GM21723 (cell line): ENCODE data around the gene TSHR.
A peak's percentile ranks its signal among the peaks of the same experiment; 100 is the strongest.
"Not testable (repeated sequence)": the region's sequence is repeated elsewhere in the genome, so short reads cannot be mapped to it uniquely, and the experiment has no call there.

Experiments used
- ATAC-seq: cut with Tn5 transposase; IDR thresholded peaks from one replicate; pipeline ENCODE4 v1.9.1; 2021; ENCODE audit warnings: mild to moderate bottlenecking, moderate library complexity; ENCODE audit not compliant: unreplicated experiment

TSHR gene

DNA sequence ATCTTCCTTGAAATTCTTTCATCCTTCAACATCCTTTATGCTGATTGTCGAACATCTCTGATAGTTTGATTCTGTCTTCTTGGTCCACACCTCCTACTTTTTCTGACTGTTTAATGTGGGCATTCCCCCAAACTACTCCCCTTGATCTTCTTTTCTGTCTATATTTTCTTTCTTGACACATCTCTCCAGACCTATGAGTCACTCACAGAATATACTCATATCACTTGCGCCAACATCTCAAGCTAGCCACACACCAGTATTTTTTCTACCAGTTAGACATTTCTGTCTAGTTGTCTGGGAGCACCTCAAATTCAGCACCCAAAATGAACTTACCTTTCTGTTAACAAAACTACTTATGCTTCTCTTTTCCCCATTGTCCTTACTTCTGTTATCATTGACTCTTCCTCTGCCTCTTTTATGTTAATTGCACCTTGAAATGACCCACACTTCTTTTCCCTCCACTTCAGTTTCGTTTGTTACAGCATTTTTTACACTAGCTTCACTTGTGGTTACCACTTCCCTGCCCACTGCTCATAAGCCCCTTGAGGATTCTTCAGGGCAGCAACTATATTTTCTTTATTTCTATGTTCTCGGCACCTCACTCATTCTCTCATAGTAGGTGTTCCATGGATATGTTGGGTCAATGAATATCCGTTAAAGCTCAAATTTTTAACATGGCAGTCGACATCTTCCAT lies 33.5 kb downstream of the TSHR start:
- ATAC-seq = no peak

GRCh38 chr14:80992580-80992979 lies 37.2 kb downstream of the TSHR start:
- ATAC-seq = no peak

DNA sequence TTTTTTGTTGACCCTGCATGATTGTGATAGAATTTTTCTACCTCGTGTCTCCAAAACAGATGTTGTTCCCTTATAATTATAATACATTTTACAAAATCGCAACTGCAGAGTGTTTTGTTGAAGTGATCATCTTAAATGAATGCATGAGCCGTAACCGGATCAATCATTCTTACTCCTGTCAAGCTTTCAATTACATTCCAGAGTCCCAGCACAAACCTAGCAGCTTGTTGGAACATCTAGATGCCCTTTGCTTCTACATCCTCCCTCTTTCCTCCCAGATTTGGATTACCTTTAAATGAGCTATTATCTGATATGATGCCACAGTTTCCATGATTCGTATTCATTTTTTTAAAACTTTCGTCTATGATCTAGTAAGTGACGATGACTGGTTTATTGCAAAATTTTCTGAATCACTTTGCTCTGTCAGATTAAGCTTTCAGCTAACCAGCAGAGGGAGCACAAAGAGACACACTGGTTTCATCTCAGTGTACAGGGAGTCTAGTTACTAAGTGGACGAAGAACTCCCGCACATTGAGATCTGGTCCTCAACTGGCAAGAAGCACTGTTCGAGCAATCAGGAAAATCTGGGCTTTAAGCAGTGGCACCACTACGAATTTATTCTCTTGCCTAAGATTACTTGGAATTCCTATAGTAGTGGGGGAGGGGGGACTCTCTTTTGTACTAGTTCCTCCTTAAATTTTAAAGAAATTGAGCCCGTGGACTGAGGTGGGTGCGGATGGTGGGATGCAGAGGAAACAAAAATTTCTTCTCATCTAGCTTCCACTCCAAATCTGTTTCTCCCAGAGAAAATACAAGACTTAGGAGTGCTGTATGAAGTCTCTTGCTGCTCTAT lies 40.9 kb downstream of the TSHR start:
- peak; percentile 86 for ATAC-seq

GRCh38 chr14:81001447-81001846 lies 46.0 kb downstream of the TSHR start:
- no peak for ATAC-seq

- ATAC-seq = no peak
Observed at GRCh38 chr14:81004575-81004974, 49.2 kb downstream of the TSHR start.

GRCh38 chr14:81005540-81006228 lies 50.3 kb downstream of the TSHR start:
- ATAC-seq = no peak

DNA sequence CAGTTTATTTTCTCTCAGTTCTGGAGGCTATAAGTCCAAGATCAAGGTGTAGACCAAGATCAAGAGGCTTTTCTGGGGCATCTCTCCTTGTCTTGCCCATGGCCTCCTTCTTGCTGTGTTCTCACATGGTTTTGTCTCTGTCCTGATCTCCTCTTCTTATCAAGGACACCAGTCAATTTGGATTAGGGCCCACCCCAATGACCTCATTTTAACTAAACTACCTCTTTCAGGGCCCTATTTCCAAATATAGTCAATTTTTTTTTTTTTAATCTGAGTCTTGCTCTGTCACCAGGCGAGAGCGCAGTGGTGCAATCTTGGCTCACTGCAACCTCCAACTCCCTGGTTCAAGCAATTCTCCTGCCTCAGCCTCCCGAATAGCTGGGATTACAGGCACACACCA lies 50.8 kb downstream of the TSHR start:
- ATAC-seq = no peak

DNA sequence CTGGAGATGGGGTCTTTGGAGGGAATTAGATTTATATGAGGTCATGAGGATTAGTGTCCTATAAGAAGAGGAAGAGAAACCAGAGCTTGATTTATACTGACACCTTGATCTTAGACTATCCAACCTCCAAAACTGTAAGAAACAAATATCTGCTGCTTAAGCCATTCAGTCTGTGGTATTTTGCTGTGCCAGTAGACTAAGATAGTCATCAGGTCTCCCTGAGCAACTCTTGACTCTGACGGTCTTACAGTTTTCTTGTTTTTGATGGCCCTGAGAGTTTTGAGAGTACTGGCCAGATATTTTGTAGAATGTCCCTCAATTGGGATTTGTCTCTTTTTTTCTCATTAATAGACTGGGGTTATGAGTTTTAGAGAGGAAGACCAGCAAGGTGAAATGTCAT lies 51.7 kb downstream of the TSHR start:
- ATAC-seq = no peak

- no peak for ATAC-seq
Observed at GRCh38 chr14:81009346-81009745, 53.9 kb downstream of the TSHR start.

DNA sequence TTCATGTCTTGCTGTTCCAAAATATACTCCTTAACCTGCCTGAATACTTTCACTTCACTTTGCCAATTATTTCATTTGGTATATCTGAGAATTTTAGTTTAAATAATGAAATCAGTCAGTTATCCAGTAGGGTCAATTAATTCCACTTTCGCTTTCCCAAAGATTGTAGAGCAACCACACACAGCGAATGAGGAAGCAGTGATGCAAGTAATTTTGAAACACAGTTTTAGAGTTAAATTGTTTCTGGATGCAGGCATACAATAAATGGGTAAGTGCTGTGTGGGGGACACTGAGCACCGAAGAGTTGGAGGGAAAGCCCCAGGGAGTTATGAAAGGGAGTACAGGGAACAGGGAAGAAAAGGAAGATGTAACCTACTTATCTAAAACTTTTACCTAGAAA lies 62.8 kb downstream of the TSHR start:
- ATAC-seq = no peak

DNA sequence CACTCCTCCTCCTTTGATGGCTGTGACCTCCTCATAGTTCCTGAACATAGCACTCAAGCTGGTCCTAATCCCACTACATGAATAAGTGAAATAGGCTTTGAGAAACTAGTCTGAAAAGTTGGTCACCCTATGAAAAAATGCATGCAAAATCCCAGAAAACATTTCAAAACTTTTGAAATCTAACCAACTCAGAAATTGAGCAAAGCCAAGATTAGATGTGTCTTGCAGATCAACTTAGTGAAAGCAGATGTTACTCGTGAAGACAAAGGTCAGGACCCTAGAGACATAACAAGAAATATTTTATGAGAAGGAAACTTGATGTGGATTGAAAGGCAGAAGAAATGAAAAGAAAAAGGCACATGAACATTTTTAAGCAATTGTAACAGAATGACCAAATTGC lies 63.3 kb downstream of the TSHR start:
- ATAC-seq = no peak

DNA sequence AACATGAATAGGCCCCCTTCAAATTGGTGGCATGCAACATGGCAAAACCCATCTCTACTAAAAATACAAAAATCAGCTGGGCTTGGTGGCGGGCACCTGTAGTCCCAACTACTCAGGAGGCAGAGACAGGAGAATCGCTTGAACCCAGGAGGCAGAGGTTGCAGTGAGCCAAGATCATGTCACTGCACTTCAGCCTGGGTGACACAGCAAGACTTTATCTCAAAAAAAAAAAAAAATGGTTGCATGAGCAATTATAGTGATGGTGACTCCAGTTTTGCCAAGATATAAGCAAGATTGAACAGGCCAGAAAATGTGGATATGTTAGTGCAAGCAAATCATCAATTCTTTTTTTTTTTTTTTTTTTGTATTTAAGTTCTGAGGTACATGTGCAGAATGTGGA lies 63.7 kb downstream of the TSHR start:
- not testable (repeated sequence) for ATAC-seq

DNA sequence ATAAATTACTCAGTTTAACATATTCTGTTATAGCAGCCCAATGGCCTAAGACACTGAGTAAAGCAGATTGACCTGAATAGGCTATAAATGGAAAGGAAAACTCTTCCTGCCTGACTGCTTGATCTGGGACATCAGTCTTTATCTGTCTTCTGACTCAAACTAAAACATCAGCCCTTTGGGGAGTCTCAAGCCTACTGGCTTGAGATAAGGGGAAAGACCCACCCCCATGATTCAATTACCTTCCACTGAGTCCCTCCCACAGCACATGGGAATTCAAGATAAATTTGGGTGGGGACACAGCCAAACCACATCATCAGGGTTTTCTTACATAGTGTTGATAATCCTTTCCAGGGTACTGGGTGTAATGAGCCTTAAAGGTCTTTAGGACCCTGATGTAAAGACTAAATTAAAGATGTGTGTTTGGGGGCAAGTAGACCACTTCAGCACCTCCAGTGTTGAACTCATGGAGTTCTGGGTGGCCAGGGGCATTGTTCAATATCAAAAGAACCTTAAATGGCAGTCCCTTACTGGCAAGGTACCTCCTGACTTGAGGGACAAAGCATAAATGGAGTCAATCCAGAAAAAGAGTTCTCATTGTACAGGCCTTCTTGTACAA lies 67.8 kb downstream of the TSHR start:
- ATAC-seq = no peak

DNA sequence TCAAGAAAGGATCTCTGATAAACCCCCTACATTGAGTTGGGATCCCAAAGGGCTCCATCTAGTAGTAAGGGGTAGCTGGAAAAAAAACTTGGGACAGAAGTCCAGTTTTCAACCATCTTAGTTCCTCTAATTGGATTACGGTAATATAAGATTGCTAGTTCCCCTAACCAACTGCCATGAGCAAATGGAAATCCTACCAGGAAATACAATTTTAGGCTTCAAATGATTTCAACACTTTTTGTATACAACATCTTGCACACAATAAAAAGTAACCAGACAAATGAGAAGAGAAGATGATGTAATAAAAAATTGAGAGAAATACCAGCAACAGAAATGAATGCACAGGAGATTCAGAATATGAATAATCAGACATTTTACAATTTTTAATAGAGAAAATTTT lies 73.0 kb downstream of the TSHR start:
- ATAC-seq = no peak

- ATAC-seq = no peak
Observed at GRCh38 chr14:81031488-81031887, 76.1 kb downstream of the TSHR start.

DNA sequence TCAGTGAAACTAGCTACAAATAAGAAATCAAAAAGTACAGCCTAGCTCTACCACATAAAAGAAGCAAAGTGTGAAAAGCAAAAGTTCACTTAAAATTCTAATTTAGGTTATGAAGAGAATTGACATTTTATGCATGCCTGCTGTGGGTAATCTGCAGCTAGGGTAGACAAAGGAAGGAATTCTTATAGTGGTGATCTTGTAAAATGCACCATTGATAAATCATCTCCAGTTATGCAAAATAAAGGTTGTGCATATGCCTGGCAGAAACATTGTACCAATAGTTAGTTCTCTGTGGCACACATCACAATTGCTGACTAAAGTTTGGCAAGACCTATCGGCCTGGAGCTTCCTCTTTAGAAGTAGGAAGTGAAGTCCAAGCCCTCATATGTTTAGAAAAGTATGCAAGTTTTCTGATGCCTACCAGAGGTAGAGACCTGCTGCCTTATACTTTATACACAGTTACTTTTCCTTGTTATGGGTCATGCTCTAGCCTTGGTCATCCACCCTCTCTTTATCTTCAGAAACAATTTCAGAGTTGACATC lies 78.3 kb downstream of the TSHR start:
- no peak for ATAC-seq

DNA sequence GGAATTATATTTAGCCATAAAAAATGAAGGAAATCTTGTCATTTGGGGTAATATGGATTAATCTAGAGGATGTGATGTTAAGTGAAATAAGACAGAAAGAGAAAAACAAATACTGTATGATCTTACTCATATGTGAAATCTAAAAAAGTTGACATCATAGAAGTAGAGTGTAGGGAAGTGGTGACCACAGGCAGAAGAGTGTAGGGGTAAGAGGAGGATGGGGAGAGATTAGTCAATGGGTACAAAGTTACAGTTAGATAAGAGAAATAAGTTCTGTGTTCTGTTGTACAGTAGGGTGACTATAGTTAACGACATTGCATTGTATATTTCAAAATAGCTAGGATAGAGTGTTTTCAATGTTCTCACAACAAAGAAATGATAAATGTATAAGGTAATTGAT lies 87.0 kb downstream of the TSHR start:
- ATAC-seq = no peak

- no peak for ATAC-seq
Observed at GRCh38 chr14:81051547-81051946, 96.1 kb downstream of the TSHR start.

- not testable (repeated sequence) for ATAC-seq
Observed at GRCh38 chr14:81054057-81054456, 98.6 kb downstream of the TSHR start.

GRCh38 chr14:81055971-81056370 lies 100.5 kb downstream of the TSHR start:
- ATAC-seq = no peak

GRCh38 chr14:81062380-81062779 lies 107.0 kb downstream of the TSHR start:
- ATAC-seq = no peak
